Muscle of leg (tissue), 11 donors: Measurements from ENCODE around the gene ADORA1. TPM values are rescaled to one million over a fixed set of nuclear protein-coding genes. Genes with fewer than 3 reads are reported as not detected.

ENCODE experiments used
- DNase-seq: peaks from one replicate; pipeline ENCODE4 v3.0.0; 2013
- H3K27ac ChIP-seq: one replicate; pipeline ENCODE4 v1.5.1; 2013; ENCODE audit warnings: mild to moderate bottlenecking, low read length, control low read depth
- H3K27me3 ChIP-seq: one replicate; pipeline ENCODE4 v1.6.1; 2013; ENCODE audit warnings: low read length; ENCODE audit not compliant: control insufficient read depth, insufficient read depth
- H3K36me3 ChIP-seq: one replicate; pipeline ENCODE4 v1.6.1; 2013; ENCODE audit warnings: low read length; ENCODE audit not compliant: control insufficient read depth, insufficient read depth
- H3K4me1 ChIP-seq: one replicate; pipeline ENCODE4 v1.6.1; 2013; ENCODE audit warnings: low read length; ENCODE audit not compliant: control insufficient read depth, insufficient read depth
- H3K4me3 ChIP-seq: one replicate; pipeline ENCODE4 v1.5.1; 2013; ENCODE audit warnings: low read length, control low read depth
- H3K9me3 ChIP-seq: replicated peaks from 2 replicates; pipeline ENCODE4 v1.6.1; 2013; ENCODE audit warnings: low read depth, low read length; ENCODE audit not compliant: control insufficient read depth
- WGBS: methylation state at CpG from one replicate; pipeline ENCODE4 v1.1.5; 2013; ENCODE audit warnings: missing lambda C conversion rate; ENCODE audit not compliant: insufficient coverage; 5-methylcytosine and 5-hydroxymethylcytosine counted together
- polyA plus RNA-seq, 8 donors: library from polyadenylated mRNA; unstranded; fragments of 120-200 nt; gene quantifications; one replicate each; pipeline versions ENCODE4 v1.2.1 to v1.2.3, GENCODE V29; 2013; ENCODE audit warnings: inconsistent platforms in 1 of 8, low replicate concordance in 1 of 8; ENCODE audit not compliant: insufficient read length in 8 of 8, insufficient read depth in 1 of 8
- total RNA-seq: library from RNA; stranded (reverse); fragments of 120-200 nt; gene quantifications from one replicate; pipeline ENCODE4 v1.2.4, GENCODE V29; 2013

Gene ADORA1
- total and polyA plus RNA-seq, 9 donors: 2.0 to 5.6 (median 4.6) TPM

DNA sequence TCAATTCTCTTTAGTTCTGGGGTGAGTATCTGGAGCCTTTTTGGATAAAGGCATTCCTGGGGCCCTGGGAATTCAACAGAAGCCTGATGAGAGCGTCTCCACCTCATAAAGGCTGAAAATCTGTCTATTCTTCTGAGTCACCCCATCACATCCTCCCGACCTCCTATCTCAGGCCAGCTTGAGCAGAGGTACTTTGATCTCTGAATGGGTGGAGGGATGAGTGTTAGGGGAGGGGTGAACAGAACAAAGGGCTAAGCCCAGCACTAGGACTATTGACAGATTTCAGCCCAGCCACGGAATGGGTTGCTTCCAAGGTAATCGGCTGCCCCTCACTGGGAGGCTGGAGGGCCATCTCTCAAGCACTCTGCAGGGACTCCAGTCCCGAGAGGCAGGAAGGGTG lies 50.6 kb downstream of the ADORA1 start:
- WGBS: 44% methylated on average over 3 of the region's 5 CpGs
- no peak for DNase-seq
- H3K27ac ChIP-seq: no peak overlapping the region
- peaks cover 2% of the 10 kb centered on the region for H3K27me3 ChIP-seq
- peaks cover 68% of the 10 kb centered on the region for H3K4me1 ChIP-seq
- H3K9me3 ChIP-seq: no peaks in the 10 kb centered on the region
- no peaks in the 10 kb centered on the region for H3K36me3 ChIP-seq
- no peak overlapping the region for H3K4me3 ChIP-seq

GRCh38 chr1:203178821-203179666 lies 51.5 kb downstream of the ADORA1 start:
- Histone ChIP-seq H3K27me3 (peaks cover 2% of the 10 kb centered on the region), H3K4me1 (peaks cover 60% of the 10 kb centered on the region), H3K36me3 (no peaks in the 10 kb centered on the region), H3K9me3 (no peaks in the 10 kb centered on the region), H3K4me3 (no peak overlapping the region), H3K27ac (no peak overlapping the region)
- DNase-seq: no peak
- WGBS: 77% methylated on average over 13 of the region's 14 CpGs

DNA sequence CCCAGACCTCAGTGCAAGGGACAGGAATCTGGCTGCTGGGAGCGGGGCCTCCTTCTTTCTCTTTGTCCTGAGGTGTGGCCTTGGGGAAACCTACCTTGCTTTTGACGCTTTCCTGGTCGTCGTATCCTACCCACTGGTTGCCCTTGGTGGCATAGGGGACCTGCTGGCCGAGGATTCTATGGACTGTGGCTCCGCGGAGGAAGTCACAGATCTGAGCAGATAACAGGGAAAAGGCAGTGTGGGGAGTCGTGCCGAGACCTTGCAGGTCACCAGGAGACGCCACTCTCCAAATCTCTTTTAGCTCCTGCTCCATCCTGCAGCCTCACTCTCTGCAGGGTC lies 52.1 kb downstream of the ADORA1 start:
- Histone ChIP-seq H3K36me3 (no peaks in the 10 kb centered on the region), H3K27ac (no peak overlapping the region), H3K27me3 (peaks cover 2% of the 10 kb centered on the region), H3K9me3 (no peaks in the 10 kb centered on the region), H3K4me1 (peaks cover 55% of the 10 kb centered on the region), H3K4me3 (no peak overlapping the region)
- WGBS: 85% methylated on average over 6 of the region's 10 CpGs
- no peak for DNase-seq

GRCh38 chr1:203180611-203181330 lies 53.2 kb downstream of the ADORA1 start:
- peaks cover 44% of the 10 kb centered on the region for H3K4me1 ChIP-seq
- 65% methylated on average over 4 of the region's 11 CpGs for WGBS
- no peak overlapping the region for H3K4me3 ChIP-seq
- peaks cover 2% of the 10 kb centered on the region for H3K27me3 ChIP-seq
- no peak for DNase-seq
- H3K36me3 ChIP-seq: no peaks in the 10 kb centered on the region
- no peaks in the 10 kb centered on the region for H3K9me3 ChIP-seq
- no peak overlapping the region for H3K27ac ChIP-seq

DNA sequence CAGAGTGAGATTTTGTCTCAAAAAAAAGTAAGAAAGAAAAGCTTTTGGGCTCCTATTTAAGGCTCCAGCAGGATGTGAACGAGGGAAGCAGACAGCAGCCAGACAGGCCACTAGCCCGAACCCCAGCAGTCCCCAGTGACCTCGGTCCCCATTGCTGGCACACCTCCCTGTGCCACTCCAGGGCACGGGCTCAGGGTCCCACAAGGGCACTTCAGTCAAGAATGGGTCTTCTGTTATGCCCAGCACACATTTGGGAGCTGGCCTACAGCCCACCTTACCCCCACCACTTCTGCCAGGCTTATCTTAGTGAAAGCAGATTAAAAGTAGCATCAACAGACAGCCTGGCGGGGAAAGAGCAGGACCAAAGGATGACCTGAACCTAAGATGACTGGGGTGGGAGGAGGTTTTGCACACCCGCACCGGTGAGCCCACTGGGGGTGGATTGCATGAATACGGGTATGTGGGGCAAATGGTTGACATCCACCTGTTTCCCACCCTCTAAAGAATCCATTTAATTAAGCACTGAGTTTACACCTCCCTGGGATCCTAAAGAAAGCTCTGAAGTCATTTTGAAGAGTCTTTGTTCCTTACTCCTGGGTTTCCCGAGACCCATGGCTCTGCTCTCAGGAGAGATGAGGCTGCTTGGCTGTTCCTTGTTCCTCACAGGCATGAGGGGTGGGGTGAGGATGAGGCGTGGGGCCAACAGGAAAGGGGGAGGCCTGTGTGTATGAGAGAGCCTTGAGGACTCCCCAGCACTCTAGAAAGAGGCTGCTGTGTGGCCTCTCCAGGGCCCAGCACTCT lies 54.3 kb downstream of the ADORA1 start:
- DNase-seq: no peak
- WGBS: 55% methylated on average over 5 of the region's 10 CpGs
- H3K27me3 ChIP-seq: peaks cover 2% of the 10 kb centered on the region

GRCh38 chr1:203182387-203182953 lies 54.9 kb downstream of the ADORA1 start:
- no peak overlapping the region for H3K4me3 ChIP-seq
- H3K27me3 ChIP-seq: peaks cover under 1% of the 10 kb centered on the region
- 79% methylated on average over 3 of the region's 7 CpGs for WGBS
- no peaks in the 10 kb centered on the region for H3K9me3 ChIP-seq
- no peak overlapping the region for H3K27ac ChIP-seq
- DNase-seq: peak; percentile 32
- no peaks in the 10 kb centered on the region for H3K36me3 ChIP-seq
- H3K4me1 ChIP-seq: peaks cover 34% of the 10 kb centered on the region

More for the DNA sequence above, 54.3 kb downstream of the ADORA1 start:
- H3K4me1 ChIP-seq: peaks cover 37% of the 10 kb centered on the region
- H3K27ac ChIP-seq: no peak overlapping the region
- H3K4me3 ChIP-seq: no peak overlapping the region
- H3K9me3 ChIP-seq: no peaks in the 10 kb centered on the region
- H3K36me3 ChIP-seq: no peaks in the 10 kb centered on the region

DNA sequence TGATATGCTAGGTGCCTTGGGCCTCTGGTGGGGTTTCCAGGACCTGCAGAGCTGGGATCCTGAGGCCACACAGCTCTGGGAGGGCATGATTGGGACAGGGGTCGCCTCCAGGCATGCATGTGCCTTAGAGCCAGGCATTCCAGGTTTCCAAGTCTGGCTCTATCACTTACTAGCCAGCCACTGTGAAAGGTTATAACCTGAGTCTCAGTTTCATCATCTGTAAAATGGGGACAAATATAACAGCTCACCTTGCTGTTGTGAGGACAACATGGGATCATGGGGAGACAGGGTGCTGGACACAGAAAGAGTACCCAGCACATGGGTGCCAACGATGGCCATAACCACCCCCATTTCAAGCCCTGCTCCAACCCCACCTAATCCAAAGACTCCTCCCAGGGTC lies 56.3 kb downstream of the ADORA1 start:
- Histone ChIP-seq H3K9me3 (no peaks in the 10 kb centered on the region), H3K36me3 (no peaks in the 10 kb centered on the region), H3K4me1 (peaks cover 20% of the 10 kb centered on the region), H3K27me3 (no peaks in the 10 kb centered on the region), H3K27ac (no peak overlapping the region), H3K4me3 (no peak overlapping the region)
- DNase-seq: no peak
- WGBS: 86% methylated on average over 1 of the region's 2 CpGs

- Histone ChIP-seq H3K36me3 (no peaks in the 10 kb centered on the region), H3K9me3 (no peaks in the 10 kb centered on the region), H3K4me1 (peaks cover 14% of the 10 kb centered on the region), H3K4me3 (no peak overlapping the region), H3K27ac (no peak overlapping the region), H3K27me3 (no peaks in the 10 kb centered on the region)
- 100% methylated on average over 1 of the region's 4 CpGs for WGBS
- no peak for DNase-seq
Observed at GRCh38 chr1:203184467-203184866, 56.9 kb downstream of the ADORA1 start.

DNA sequence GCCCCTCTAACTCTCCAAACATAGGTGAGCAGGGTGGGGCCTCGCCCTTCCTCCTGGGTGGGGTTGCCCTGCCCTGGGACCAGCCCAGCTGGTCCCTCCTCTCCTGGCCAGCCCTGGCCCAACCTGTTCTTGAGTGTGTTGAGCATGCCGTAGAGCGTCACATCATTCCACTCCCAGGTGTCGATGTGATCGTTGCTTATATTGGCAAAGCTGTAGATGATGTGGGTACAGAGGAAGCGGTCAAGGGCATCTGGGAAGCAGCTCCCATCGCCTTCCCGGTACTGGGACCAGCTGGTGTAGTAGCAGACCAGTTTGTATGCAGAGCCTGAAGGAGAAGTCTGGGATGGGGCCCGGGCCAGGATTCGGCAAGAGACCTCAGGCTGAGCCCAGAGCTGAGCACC lies 57.5 kb downstream of the ADORA1 start:
- Histone ChIP-seq H3K4me1 (peaks cover 11% of the 10 kb centered on the region), H3K27me3 (no peaks in the 10 kb centered on the region), H3K27ac (no peak overlapping the region), H3K36me3 (no peaks in the 10 kb centered on the region), H3K9me3 (no peaks in the 10 kb centered on the region), H3K4me3 (no peak overlapping the region)
- no peak for DNase-seq
- WGBS: 94% methylated on average over 9 of the region's 10 CpGs

DNA sequence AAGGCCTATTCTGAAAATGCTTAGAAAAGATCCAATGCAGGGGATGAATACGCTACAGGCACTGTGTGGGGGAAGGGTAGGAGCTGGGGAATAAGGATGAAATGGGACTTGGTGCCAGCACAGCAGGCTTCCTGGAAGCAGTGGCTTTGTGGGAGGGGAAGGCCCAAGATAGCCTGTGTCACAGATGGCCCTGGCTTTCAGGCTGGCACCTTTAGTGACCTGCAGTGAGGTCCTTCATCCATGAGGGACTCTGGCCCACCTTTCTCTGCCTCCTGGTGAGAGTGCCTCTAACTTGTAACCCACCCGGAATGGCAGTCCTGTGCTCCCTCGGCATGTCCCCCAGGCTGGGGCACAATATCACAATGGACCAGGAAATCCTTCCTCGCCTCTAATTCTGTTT lies 58.1 kb downstream of the ADORA1 start:
- H3K9me3 ChIP-seq: no peaks in the 10 kb centered on the region
- no peaks in the 10 kb centered on the region for H3K36me3 ChIP-seq
- H3K4me1 ChIP-seq: peaks cover 11% of the 10 kb centered on the region
- H3K27ac ChIP-seq: no peak overlapping the region
- H3K4me3 ChIP-seq: no peak overlapping the region
- 61% methylated on average over 4 of the region's 4 CpGs for WGBS
- no peaks in the 10 kb centered on the region for H3K27me3 ChIP-seq
- DNase-seq: no peak
